Adrenal gland (tissue), 12 donors: ENCODE measurements around the gene FSTL5. TPM values are rescaled to one million over a fixed set of nuclear protein-coding genes. Genes with fewer than 3 reads are reported as not detected.

Experiments
- DNase-seq, 7 donors: peaks; one replicate each; pipeline ENCODE4 v3.0.0-alpha.2; 2019 to 2020
- H3K27ac ChIP-seq, 5 donors: fragments of 200-600 bp; sonication (generic) in 4 of 5; 1 replicate in 3 of 5; 2 replicates in 2 of 5; pipeline versions ENCODE4 v1.5.1 to v1.8.0; 2016 to 2020; ENCODE audit warnings: mild to moderate bottlenecking in 1 of 5
- H3K27me3 ChIP-seq: fragments of 200-600 bp; 2 replicates; pipeline ENCODE4 v1.8.0; 2021
- H3K36me3 ChIP-seq, 2 donors: fragments of 200-600 bp; replicated peaks in 1 of 2; 1 replicate in 1 of 2; 2 replicates in 1 of 2; pipeline versions ENCODE4 v1.5.1 to v1.8.0; 2018 to 2022
- H3K4me1 ChIP-seq, 2 donors: fragments of 200-600 bp; replicated peaks in 1 of 2; 1 replicate in 1 of 2; 2 replicates in 1 of 2; pipeline versions ENCODE4 v1.5.1 to v1.8.0; 2018 to 2021
- H3K4me3 ChIP-seq, 4 donors: fragments of 200-600 bp; sonication (generic) in 3 of 4; one replicate each; pipeline ENCODE4 v1.5.1; 2016 to 2018
- H3K9me3 ChIP-seq, 3 donors: fragments of 200-600 bp; sonication (generic) in 1 of 3; replicated peaks in 1 of 3; 1 replicate in 2 of 3; 2 replicates in 1 of 3; pipeline versions ENCODE4 v1.5.1 to v1.8.0; 2016 to 2021
- POLR2A ChIP-seq, 2 donors: fragments of 450-650 bp; IDR thresholded peaks; one replicate each; pipeline ENCODE4 v1.6.1; 2017; ENCODE audit warnings: antibody characterized with exemption in 2 of 2, mild to moderate bottlenecking in 2 of 2, moderate library complexity in 1 of 2
- WGBS, 4 donors: extraction: QIAGEN DNeasy Blood & Tissue Kit in 2 of 4; methylation state at CpG; one replicate each; pipeline versions ENCODE4 v1.1.5 to v1.1.7; 2013 to 2017; 5-methylcytosine and 5-hydroxymethylcytosine counted together
- intact Hi-C, 2 donors: fragments of 100-400 bp; cut with DNase I; formaldehyde crosslinking; loops; one replicate each; pipeline versions ENCODE4 v1.14.1 to v1.15.0; 2022 to 2023
- polyA plus RNA-seq, 3 donors: library from polyadenylated mRNA; stranded (reverse); fragments of 200-250 nt in 2 of 3; fragments of 350-450 nt in 1 of 3; fragmentation: Illumina TruSeq in 1 of 3; extraction: RNeasy Lipid Tissue Mini Kit (QIAGEN cat#74804) in 1 of 3; gene quantifications; one replicate each; pipeline ENCODE4 v1.2.3, GENCODE V29; 2013 to 2014
- total RNA-seq, 9 donors: library from RNA; depleted of rRNA in 4 of 9; stranded (reverse); fragments of >200 nt in 4 of 9; fragments of 120-200 nt in 1 of 9; fragmentation: NEBNext Ultra II Directional in 1 of 9; extraction: Animal tissue kit (Norgen Biotek cat#: 25700) in 1 of 9; gene quantifications; one replicate each; pipeline versions ENCODE4 v1.1.0 to v1.2.4, GENCODE V29; 2013 to 2023
- TF ChIP-seq, protein P1 (sequence below), 6 experiments: fragments of 450-650 bp in 4 of 6; fragments of 200-600 bp in 2 of 6; sonication (generic) in 1 of 6; IDR thresholded peaks; 1 replicate in 5 of 6; 2 replicates in 1 of 6; pipeline versions ENCODE4 v1.5.1 to v1.8.0; 2016 to 2021; ENCODE audit warnings: antibody characterized with exemption in 6 of 6, mild to moderate bottlenecking in 2 of 6, moderate library complexity in 1 of 6
- donor health status: healthy with polysubstance abuse.
- donor health status: Bipolar disorder and iron deficiency.
- donor health status: DM: yes; HTN: yes; CAD: no.
- donor health status: DM: no; HTN: no; CAD: no.
- donor health status: DM: no; HTN: no; CAD: no.
- donor health status: DM: yes; HTN: yes; CAD: no.

The FSTL5 gene
- total and polyA plus RNA-seq, 12 donors = 0.10 to 7.7 (median 0.64) TPM; not detected in 3

- 76 to 86% (median 80%) methylated on average over 12 to 13 of the region's 13 CpGs for WGBS, 4 donors
- no peaks in the 10 kb centered on the region for H3K36me3 ChIP-seq
- no peaks in the 10 kb centered on the region for H3K4me1 ChIP-seq
- no peak for DNase-seq
- H3K27ac ChIP-seq = no peak overlapping the region
- no peak overlapping the region for H3K4me3 ChIP-seq
- no peaks in the 10 kb centered on the region for H3K27me3 ChIP-seq
- intact Hi-C loops = no loop called here
- TF ChIP-seq, protein P1, sequence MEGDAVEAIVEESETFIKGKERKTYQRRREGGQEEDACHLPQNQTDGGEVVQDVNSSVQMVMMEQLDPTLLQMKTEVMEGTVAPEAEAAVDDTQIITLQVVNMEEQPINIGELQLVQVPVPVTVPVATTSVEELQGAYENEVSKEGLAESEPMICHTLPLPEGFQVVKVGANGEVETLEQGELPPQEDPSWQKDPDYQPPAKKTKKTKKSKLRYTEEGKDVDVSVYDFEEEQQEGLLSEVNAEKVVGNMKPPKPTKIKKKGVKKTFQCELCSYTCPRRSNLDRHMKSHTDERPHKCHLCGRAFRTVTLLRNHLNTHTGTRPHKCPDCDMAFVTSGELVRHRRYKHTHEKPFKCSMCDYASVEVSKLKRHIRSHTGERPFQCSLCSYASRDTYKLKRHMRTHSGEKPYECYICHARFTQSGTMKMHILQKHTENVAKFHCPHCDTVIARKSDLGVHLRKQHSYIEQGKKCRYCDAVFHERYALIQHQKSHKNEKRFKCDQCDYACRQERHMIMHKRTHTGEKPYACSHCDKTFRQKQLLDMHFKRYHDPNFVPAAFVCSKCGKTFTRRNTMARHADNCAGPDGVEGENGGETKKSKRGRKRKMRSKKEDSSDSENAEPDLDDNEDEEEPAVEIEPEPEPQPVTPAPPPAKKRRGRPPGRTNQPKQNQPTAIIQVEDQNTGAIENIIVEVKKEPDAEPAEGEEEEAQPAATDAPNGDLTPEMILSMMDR (IDR thresholded peaks at IDR 0.05) = no peak
- no peak for TF ChIP-seq POLR2A (IDR thresholded peaks at IDR 0.05)
- H3K9me3 ChIP-seq = no peaks in the 10 kb centered on the region
These were observed 735.4 kb downstream of the FSTL5 start for GRCh38 chr4:161428180-161428965.

GRCh38 chr4:161419822-161420221 is 744.0 kb downstream of the FSTL5 start:
- DNase-seq = peak in 4 of 7 donors; percentile 4 to 51 (median 14)
- Histone ChIP-seq H3K4me3 (no peak overlapping the region), H3K9me3 (no peaks in the 10 kb centered on the region), H3K36me3 (no peaks in the 10 kb centered on the region), H3K4me1 (no peaks in the 10 kb centered on the region), H3K27ac (no peak overlapping the region), H3K27me3 (no peaks in the 10 kb centered on the region)
- intact Hi-C loops = no loop called here
- no peak for TF ChIP-seq POLR2A (IDR thresholded peaks at IDR 0.05)
- TF ChIP-seq, protein P1 (IDR thresholded peaks at IDR 0.05) = peak in 1 of 6 experiments; percentile 18
- WGBS, 4 donors = 35 to 53% (median 43%) methylated on average over 1 of the region's 1 CpG

DNA sequence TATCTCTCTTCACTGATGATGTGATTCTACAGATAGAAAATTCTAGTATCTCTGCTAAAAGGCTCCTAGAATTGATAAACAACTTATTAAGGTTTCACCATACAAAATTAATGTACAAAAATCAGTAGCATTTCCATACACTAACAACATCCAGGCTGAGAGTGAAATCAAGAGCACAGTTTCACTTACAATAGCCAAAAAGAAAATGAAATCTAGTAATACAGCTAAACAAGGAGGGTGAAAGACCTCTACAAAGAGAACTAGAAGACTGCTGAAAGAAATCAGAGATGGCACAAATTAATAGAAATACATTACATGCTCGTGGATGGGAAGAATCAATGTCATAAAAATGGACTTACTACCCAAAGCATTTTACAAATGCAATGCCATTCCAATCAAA is 751.9 kb downstream of the FSTL5 start:
- DNase-seq = no peak
- WGBS, 4 donors = 40 to 65% (median 56%) methylated on average over 1 of the region's 1 CpG
- Histone ChIP-seq H3K4me3 (no peak overlapping the region), H3K9me3 (no peaks in the 10 kb centered on the region), H3K27ac (no peak overlapping the region), H3K4me1 (no peaks in the 10 kb centered on the region), H3K27me3 (no peaks in the 10 kb centered on the region), H3K36me3 (no peaks in the 10 kb centered on the region)
- no peak for TF ChIP-seq POLR2A (IDR thresholded peaks at IDR 0.05)
- TF ChIP-seq, protein P1 (IDR thresholded peaks at IDR 0.05) = no peak
- intact Hi-C loops = no loop called here

DNA sequence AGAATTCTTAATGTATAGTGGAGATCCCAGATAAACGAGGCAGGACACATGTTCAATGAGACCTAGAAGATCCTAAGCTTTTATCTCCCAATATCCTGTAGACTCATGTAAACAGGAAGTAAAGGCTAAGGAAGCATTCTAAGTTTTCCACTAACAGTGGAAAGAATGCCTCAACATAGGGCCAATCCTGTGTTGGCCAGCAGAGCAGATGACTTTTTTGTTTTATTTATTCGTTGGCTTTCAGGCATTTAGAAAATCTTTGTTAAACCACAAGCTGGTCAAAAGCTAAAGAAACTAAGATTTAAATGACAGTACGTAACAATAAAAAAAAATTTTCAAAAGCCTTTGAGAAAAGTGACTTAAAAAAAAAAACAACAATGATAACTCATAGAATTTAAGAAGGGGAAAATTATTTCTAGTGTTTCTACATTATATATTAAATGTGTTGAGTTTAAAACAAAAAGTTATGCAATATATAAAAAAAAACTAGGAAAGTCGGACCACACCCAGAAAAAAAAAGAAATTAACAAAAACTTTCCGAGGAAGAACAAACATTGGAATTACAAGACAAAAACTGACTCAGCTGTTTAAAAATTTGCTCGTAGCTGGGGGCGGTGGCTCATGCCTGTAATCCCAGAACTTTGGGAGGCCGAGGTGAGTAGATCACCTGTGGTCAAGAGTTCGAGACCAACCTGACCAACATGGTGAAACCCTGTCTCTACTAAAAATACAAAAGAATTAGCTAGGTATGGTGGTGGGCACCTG is 759.3 kb downstream of the FSTL5 start:
- Histone ChIP-seq H3K27ac (no peak overlapping the region), H3K4me3 (no peak overlapping the region), H3K36me3 (no peaks in the 10 kb centered on the region), H3K4me1 (no peaks in the 10 kb centered on the region), H3K9me3 (no peaks in the 10 kb centered on the region), H3K27me3 (no peaks in the 10 kb centered on the region)
- WGBS, 4 donors = 71 to 83% (median 73%) methylated on average over 9 of the region's 9 CpGs
- no peak for DNase-seq
- intact Hi-C loops = no loop called here
- TF ChIP-seq, protein P1 (IDR thresholded peaks at IDR 0.05) = no peak
- no peak for TF ChIP-seq POLR2A (IDR thresholded peaks at IDR 0.05)
